Pancreas (tissue), 10 donors: Measurements from ENCODE around the gene USP31. TPM values are rescaled to one million over a fixed set of nuclear protein-coding genes. Genes with fewer than 3 reads are reported as not detected.

Experiments
- ATAC-seq, 4 donors: fragments of 200-7000 bp; cut with Tn5 transposase; one replicate each; pipeline versions ENCODE4 v1.8.0 to v1.9.1; 2020; ENCODE audit warnings: mild to moderate bottlenecking in 4 of 4, moderate library complexity in 4 of 4
- DNase-seq, 6 donors: peaks; one replicate each; pipeline ENCODE4 v3.0.0-alpha.2; 2020
- FAIRE-seq: peaks from 2 replicates; lab custom pipeline; 2012; peaks lifted over from hg19 to GRCh38; lab: Jason Lieb, UNC
- H3K27ac ChIP-seq, 4 donors: fragments of 200-600 bp; sonication (generic); 1 replicate in 3 of 4; 2 replicates in 1 of 4; pipeline versions ENCODE4 v1.5.0 to v1.8.0; 2020
- H3K27me3 ChIP-seq, 4 donors: fragments of 200-600 bp; one replicate each; pipeline ENCODE4 v1.8.0; 2021
- H3K36me3 ChIP-seq, 3 donors: fragments of 200-600 bp; sonication (generic) in 1 of 3; one replicate each; pipeline versions ENCODE4 v1.5.0 to v1.8.0; 2020 to 2021
- H3K4me1 ChIP-seq, 3 donors: fragments of 200-600 bp; one replicate each; pipeline ENCODE4 v1.8.0; 2021
- H3K4me3 ChIP-seq, 4 donors: fragments of 200-600 bp; sonication (generic) in 2 of 4; one replicate each; pipeline versions ENCODE4 v1.5.0 to v1.8.0; 2020 to 2021
- H3K9me3 ChIP-seq, 4 donors: fragments of 200-600 bp; one replicate each; pipeline ENCODE4 v1.8.0; 2021
- WGBS, 2 donors: extraction: QIAGEN DNeasy Blood & Tissue Kit; methylation state at CpG; one replicate each; pipeline ENCODE4 v1.1.7; 2013; 5-methylcytosine and 5-hydroxymethylcytosine counted together
- intact Hi-C, 3 donors: fragments of 100-400 bp; cut with DNase I; formaldehyde crosslinking; loops; one replicate each; pipeline versions ENCODE4 v1.11.1 to v1.14.2; 2022
- polyA plus RNA-seq, 2 donors: library from polyadenylated mRNA; stranded (reverse); fragments of 200-250 nt; gene quantifications; one replicate each; pipeline ENCODE4 v1.2.3, GENCODE V29; 2013
- total RNA-seq, 6 donors: library from RNA; stranded (reverse); fragmentation: NEBNext Ultra II Directional in 4 of 6; extraction: Animal tissue kit (Norgen Biotek cat#: 25700) in 4 of 6; gene quantifications; one replicate each; pipeline versions ENCODE4 v1.2.1 to v1.2.4, GENCODE V29; 2021 to 2023
- TF ChIP-seq, protein P1 (sequence below), 4 donors: fragments of 200-600 bp; sonication (generic) in 3 of 4; IDR thresholded peaks; one replicate each; pipeline versions ENCODE4 v1.5.0 to v1.8.0; 2021; ENCODE audit warnings: antibody characterized with exemption in 4 of 4
- donor health status: healthy with polysubstance abuse.
- donor health status: DM: no; HTN: no; CAD: no; lungs with moderate emphysema.
- donor health status: DM: no; HTN: no; CAD: no.
- donor health status: control.
- donor health status: control.
- donor health status: Bipolar disorder and iron deficiency.
- donor health status: DM: yes; HTN: yes; CAD: no.
- donor health status: DM: no; HTN: no; CAD: no.
- donor health status: DM: no; HTN: no; CAD: no.
- donor health status: DM: yes; HTN: yes; CAD: no.

Gene USP31
- total and polyA plus RNA-seq, 8 donors = 1.9 to 10.0 (median 5.5) TPM

DNA sequence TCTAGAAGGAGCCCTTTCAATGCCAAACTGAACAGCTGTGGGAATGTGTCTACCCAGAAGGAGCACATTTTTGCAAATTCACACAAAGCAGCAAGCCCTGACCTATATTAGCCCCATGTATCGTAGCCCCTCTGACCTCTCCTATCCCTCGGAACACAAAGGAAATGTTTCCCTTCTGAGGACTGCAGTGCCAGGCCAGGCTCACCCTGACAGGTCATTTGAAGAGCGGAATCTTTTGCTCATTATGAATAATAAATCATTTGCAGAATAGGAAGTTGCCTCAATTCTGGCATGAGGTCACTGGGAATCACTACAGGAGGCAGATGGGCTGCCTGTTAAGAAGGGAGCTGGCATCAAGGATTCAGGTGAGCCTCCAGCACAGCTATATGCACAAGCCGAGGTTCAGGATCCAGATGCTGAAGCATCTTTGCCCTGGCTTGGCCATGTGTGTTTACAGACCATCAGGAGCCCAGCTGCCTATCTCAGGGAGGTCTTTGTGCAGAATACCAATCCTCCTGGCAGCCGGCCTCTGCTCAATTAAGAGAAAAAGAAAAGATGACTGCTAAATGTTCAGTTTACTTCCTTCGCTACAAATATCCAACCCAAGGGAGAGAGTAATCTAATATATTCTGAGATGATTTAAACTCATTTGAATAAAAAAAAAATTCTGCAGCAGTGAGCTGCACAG is 119.4 kb downstream of the USP31 start:
- FAIRE-seq = no peak
- intact Hi-C loops = no loop called here
- H3K36me3 ChIP-seq = no peaks in the 10 kb centered on the region
- no peak overlapping the region for H3K27ac ChIP-seq
- TF ChIP-seq, protein P1, sequence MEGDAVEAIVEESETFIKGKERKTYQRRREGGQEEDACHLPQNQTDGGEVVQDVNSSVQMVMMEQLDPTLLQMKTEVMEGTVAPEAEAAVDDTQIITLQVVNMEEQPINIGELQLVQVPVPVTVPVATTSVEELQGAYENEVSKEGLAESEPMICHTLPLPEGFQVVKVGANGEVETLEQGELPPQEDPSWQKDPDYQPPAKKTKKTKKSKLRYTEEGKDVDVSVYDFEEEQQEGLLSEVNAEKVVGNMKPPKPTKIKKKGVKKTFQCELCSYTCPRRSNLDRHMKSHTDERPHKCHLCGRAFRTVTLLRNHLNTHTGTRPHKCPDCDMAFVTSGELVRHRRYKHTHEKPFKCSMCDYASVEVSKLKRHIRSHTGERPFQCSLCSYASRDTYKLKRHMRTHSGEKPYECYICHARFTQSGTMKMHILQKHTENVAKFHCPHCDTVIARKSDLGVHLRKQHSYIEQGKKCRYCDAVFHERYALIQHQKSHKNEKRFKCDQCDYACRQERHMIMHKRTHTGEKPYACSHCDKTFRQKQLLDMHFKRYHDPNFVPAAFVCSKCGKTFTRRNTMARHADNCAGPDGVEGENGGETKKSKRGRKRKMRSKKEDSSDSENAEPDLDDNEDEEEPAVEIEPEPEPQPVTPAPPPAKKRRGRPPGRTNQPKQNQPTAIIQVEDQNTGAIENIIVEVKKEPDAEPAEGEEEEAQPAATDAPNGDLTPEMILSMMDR (IDR thresholded peaks at IDR 0.05) = no peak
- WGBS, 2 donors = 53 to 58% methylated on average over 6 of the region's 6 CpGs
- DNase-seq = no peak
- no peaks in the 10 kb centered on the region for H3K27me3 ChIP-seq
- H3K9me3 ChIP-seq = no peaks in the 10 kb centered on the region
- H3K4me1 ChIP-seq = no peaks in the 10 kb centered on the region
- H3K4me3 ChIP-seq = no peak overlapping the region
- ATAC-seq = no peak

DNA sequence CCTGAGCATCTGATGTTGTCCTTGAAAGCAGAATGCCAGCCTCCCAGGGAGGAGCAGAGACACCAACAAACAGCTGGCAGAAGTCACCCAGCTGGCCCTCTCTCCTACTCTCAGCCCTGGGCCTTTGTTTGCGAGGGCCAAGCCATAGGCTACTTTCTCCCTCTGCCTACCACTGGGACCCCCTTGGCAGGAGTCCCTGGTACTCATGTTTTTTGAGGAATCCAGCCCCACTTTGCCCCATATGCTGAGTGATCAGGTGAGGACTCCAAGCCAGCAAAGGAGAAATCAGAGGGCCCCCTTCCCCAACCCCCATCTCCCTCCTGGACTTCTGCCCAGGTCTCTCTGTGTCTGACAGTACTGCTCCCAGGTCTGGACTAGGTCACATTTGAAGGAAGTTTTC is 121.9 kb downstream of the USP31 start:
- TF ChIP-seq, protein P1 (IDR thresholded peaks at IDR 0.05) = no peak
- Histone ChIP-seq H3K27me3 (no peaks in the 10 kb centered on the region), H3K9me3 (no peaks in the 10 kb centered on the region), H3K36me3 (no peaks in the 10 kb centered on the region), H3K4me3 (no peak overlapping the region), H3K4me1 (no peaks in the 10 kb centered on the region), H3K27ac (no peak overlapping the region)
- intact Hi-C loops = no loop called here
- DNase-seq (no peak), ATAC-seq (no peak), FAIRE-seq (no peak)
- WGBS, 2 donors = 76 to 93% methylated on average over 1 of the region's 1 CpG

DNA sequence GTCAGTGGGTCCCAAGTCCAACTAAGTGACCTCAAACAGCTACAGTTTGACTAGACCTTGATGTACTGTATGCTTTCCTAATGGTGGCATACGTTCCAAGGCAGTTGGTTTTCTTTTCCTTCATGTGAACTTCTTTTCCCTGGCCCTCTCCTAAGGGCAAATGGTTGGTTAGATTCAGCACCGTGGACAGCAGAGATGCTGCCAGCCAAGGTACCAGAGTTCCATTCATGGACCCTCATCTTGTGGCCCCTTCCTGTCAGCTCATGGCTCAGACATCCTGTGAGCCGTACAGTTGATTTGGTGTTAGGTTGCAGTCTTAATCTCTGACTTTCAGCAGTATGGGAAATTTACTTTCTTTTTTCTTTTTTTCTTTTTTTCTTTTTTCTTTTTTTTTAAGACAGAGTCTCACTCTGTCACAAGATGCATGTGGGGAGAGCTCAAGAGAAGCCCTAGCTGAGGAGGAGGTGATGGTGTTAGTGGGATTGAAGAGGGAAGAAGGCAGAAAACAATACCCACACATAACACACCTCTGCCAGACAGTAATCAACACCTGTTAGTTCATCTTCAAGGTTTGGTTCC is 122.4 kb downstream of the USP31 start:
- ATAC-seq = peak in 1 of 4 donors; percentile 48

DNA sequence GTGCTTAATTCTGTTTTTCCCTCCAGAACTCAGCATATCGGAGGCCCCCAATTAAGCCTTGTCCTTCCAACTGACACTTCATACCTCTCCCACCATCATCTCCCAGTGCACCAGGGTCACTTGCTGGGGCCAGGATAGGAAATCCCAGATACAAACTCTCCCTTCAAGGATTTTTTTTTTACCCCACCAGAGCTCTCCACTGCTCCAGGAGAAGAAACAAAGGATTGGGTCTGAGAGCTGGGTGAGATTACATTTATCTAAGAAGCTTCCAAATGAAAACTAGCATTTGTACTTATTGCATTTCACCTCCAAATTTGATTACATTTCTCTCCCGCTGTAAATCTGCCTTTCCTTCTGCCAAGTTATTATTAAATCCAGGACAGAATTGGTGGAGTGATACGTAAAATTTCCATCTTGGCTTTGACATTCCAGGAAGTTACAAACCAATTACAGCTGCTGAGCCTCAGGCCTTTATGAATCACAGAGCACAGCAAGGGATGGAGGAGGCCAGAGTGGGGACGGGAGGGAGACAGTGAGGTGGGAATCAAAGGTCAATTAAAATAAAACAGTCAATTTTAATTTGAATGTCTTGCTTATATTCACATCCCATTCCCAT is 123.5 kb downstream of the USP31 start:
- intact Hi-C loops = no loop called here
- no peaks in the 10 kb centered on the region for H3K36me3 ChIP-seq
- WGBS, 2 donors = 68 to 72% methylated on average over 4 of the region's 4 CpGs
- no peak for FAIRE-seq
- H3K4me1 ChIP-seq = no peaks in the 10 kb centered on the region
- TF ChIP-seq, protein P1 (IDR thresholded peaks at IDR 0.05) = no peak
- H3K4me3 ChIP-seq = no peak overlapping the region
- DNase-seq = no peak
- H3K27me3 ChIP-seq = no peaks in the 10 kb centered on the region
- H3K9me3 ChIP-seq = no peaks in the 10 kb centered on the region
- ATAC-seq = no peak
- no peak overlapping the region for H3K27ac ChIP-seq

More for the DNA sequence above, 122.4 kb downstream of the USP31 start:
- TF ChIP-seq, protein P1 (IDR thresholded peaks at IDR 0.05) = no peak
- FAIRE-seq (no peak), DNase-seq (no peak)
- Histone ChIP-seq H3K4me1 (no peaks in the 10 kb centered on the region), H3K4me3 (no peak overlapping the region), H3K9me3 (no peaks in the 10 kb centered on the region), H3K27ac (no peak overlapping the region), H3K36me3 (no peaks in the 10 kb centered on the region), H3K27me3 (no peaks in the 10 kb centered on the region)
- intact Hi-C loops = no loop called here
- 13 to 21% methylated on average over 3 of the region's 3 CpGs for WGBS, 2 donors

DNA sequence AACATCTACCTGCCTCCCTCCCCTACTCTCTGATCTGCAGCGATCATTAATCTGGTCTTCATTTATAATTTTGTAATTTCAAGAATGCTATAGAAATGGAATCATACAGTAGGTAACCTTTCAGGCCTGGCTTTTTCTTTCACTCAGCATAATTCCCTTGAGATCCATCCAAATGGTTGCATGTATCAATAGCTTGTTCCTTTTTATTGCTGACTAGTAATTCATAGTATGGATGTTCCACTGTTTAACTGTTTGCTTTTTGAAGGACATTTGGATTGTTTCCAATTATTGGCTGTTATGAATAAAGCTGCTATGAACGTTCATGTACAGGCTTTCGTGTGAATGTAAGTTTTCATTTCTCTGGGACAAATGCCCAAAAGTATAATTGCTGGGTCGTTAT is 125.2 kb downstream of the USP31 start:
- H3K27me3 ChIP-seq = no peaks in the 10 kb centered on the region
- H3K4me3 ChIP-seq = no peak overlapping the region
- TF ChIP-seq, protein P1 (IDR thresholded peaks at IDR 0.05) = no peak
- no peaks in the 10 kb centered on the region for H3K9me3 ChIP-seq
- ATAC-seq (no peak), FAIRE-seq (no peak), DNase-seq (no peak)
- no peak overlapping the region for H3K27ac ChIP-seq
- 51 to 65% methylated on average over 4 of the region's 4 CpGs for WGBS, 2 donors
- H3K36me3 ChIP-seq = no peaks in the 10 kb centered on the region
- intact Hi-C loops = no loop called here
- H3K4me1 ChIP-seq = no peaks in the 10 kb centered on the region
